Activated gamma-delta T cell treated with Interleukin-2 at 50 U/mL for 16 hours (primary cell): Measurements from ENCODE around the gene KLK7.

Experiments
- DNase-seq: peaks from one replicate; pipeline ENCODE4 v3.0.0-alpha.2; 2020

The KLK7 gene

GRCh38 chr19:50983625-50984292 lies at the start of gene KLK7:
TSS of gene KLK7 (minus strand) at chr19:50983917. CDS start at chr19:50982399, 1,518 bp downstream.
- no peak for DNase-seq

DNA sequence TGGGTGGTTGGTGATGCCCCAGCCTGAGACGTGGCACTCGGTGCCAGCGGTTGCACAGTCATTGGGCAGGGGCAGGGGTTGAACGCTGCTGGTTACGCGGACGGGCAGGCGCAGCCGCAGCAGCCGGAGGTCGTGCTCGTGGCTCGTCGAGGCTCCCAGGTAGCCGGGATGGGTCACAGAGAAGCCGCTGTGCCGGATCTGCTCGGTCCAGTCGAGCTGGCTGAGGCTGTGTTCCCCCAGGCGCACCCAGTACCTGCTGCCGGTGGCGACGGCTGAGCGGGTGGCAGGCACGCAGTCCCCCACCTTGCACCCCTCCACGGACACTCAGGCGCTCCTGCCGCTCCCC lies 48.1 kb upstream of the KLK7 start:
- DNase-seq: no peak

GRCh38 chr19:51031220-51031879 lies 47.6 kb upstream of the KLK7 start:
- no peak for DNase-seq

- DNase-seq: no peak
These were observed 46.9 kb upstream of the KLK7 start for GRCh38 chr19:51030631-51031030.

DNA sequence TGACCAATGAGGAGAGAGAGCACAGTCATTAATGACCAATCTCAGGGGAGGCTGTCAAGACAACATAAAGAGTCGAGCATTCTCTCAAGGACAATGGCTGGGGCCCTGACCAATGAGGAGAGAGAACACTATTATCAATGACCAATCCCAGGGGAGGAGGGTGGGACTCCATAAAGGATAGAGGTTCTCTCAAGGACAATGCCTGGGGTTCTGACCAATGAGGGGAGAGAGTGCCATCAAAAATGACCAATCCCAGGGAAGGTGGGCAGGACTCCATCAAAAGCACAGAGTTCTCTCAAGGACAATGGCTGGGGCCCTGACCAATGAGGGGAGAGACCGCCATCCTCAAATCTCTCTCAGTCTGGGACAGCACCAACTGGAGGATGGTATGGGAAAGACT lies 46.0 kb upstream of the KLK7 start:
- no peak for DNase-seq

- DNase-seq: no peak
These were observed 44.2 kb upstream of the KLK7 start for GRCh38 chr19:51027873-51028272.

DNA sequence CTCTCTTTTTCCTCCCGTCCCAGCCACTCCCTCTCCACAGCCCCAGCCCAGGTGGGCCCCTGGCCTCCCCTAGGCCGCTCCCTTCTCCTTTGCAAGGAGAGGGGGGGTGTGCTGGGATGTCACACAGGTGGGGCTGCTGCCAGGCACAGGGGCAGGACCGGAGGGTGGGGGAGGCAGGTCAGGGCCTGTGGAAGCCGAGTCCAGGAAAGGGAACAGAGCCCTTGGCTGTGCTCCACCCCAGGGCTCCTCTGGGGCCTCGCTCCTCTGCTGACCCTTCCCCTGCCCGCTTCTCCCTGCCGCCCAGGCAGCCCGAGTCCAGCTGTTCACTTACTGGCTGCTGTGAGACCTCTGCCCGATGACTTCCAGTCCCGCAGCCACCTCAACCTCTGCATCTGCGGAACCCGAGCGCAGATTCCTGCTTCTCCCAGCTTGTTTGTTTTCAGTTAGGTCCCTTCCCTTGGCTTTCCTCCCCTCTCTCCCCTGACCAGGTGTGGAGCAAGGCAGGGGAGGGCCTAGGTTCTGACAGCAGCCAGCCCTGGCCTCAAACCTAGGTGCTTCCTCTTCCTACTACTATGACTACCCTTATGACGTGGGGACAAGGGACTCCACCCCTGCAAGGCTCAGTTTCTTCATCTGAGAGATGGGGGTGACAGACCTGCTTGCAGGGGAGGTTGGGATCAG lies 43.5 kb upstream of the KLK7 start:
- DNase-seq: no peak

DNA sequence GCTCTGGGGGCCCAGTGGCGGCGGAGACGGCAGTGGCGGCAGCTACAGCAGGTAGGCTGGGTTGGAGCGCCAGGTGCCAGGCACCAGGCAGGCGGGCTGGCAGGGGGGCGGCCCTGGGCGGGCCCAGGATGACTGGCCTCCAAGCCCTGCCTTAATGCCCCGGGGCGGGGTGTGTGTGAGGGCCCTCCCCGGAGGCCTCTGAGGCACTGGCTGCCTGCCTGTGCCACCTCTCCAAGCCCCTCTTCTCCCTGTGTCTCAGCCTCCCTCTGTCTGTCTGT lies 42.8 kb upstream of the KLK7 start, which contains the start of gene KLK11:
Gene KLK11, minus strand, starts transcription at position 63 of the 278 bp plus-strand sequence. CDS start 985 bp downstream, outside the sequence.
- no peak for DNase-seq

DNA sequence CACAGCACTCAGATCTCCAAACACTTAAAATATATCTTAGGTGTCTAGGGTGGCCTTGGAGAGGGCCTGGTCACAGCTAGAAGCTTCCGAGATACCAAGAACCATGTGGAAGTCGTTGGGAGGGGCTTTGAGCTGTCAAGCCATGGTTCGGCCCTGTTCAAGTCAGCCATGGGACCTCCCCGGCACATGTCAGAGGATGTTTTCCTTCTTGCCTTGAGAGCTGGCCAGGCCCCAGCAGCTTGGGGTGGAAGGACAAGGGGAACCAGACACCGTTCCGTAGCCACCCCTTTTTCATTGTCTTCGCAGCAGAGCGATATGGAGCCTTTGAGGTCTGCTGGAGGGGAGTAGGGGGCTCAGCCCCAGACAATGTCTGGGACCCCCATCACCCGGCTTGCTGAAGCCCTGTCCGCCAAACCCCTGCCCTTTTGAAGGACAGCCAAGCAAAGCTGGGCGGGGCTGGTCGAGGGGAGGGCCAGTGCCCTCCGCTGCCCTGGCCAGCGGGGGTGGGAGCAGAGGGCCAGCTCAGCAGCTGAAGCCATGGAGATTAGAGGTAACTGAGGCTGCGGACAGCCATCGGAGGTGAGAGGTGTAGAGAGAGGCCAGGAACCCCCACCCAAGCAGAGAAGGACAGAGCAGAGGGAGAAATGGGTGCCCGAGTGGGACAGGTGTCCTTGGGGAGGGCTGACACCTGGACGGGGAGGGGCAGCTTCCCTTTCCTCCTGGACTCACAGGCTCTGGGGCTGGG lies 42.3 kb upstream of the KLK7 start:
- DNase-seq: no peak

DNA sequence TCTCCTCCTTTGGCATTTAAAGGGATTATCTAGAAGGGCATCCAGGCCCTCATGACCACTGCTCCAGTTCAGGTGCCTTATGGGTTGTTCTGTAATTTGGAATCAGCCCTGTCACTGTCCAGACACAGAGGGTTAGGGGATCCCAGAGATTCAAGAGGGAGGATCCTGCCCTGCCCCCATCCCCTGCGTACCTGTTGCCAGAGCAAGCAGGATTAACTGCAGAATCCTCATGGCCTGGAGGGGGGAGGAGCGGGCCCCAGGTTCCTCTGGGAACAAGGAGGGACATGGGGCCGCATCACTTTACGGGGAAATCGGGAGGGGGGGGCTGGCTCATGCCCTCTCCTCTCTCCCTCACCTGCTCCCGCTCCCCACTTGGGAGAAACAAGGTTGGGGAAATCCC lies 41.7 kb upstream of the KLK7 start:
- DNase-seq: no peak

DNA sequence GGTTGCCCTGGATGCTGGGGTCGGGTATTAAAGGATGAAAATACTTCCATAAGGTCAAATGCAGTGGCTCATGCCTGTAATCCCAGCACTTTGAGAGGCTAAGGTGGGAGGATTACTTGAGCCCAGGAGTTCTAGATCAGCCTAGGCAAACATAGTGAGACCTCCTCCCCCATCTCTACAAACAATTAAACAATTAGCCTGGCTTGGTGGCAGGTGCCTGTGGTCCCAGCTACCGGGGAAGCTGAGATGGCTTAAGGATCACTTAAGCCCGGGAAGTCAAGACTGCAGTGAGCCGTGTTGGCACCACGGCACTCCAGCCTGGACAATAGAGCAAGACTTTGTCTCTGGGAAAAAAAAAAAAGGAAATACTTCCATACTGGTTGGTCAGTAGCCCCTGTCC lies 41.2 kb upstream of the KLK7 start:
- no peak for DNase-seq

GRCh38 chr19:51023946-51024345 lies 40.2 kb upstream of the KLK7 start:
- DNase-seq: no peak

DNA sequence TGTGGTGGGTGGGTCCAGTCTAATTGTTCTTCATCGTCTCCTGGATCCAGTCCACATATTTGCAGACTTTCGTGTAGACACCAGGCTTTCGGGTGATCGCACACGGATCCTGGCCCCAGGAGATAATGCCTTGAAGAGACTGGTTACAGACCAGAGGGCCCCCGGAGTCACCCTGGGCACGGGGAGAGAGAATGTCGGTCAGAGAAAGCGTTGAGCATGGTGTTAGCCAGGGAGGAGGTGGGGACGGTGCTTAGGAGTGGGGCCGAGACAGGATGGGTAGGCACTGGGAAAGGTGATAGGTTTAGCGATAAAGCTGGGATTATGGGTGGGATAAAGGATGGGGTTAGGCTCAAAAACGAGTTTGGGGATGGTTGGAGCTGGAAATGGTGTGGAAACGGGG lies 38.8 kb upstream of the KLK7 start:
- no peak for DNase-seq

- DNase-seq: no peak
These were observed 37.4 kb upstream of the KLK7 start for GRCh38 chr19:51020988-51021651.

DNA sequence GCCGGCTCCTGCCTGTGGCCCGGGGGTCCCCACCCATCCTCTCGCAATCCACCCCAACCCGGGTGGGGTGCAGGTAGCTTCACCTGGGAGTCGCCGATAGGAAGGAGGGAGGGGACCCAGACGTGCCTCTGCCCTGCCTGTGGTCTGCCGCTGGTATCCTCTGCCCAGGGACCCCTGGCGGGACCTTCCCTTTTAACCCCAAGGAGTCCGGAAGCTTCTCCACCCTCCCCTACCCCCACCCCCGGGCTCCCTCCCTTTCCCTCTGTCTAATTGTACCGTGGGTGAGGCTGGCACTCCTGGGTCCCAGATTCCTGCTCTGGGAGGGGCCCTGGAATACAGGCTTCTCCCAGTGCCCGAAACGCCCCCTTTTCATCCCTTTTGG lies 35.8 kb upstream of the KLK7 start, which contains the start of gene KLK10:
Gene KLK10, minus strand, starts transcription at position 166 of the 382 bp plus-strand sequence. CDS start 579 bp downstream, outside the sequence.
- no peak for DNase-seq

GRCh38 chr19:51018745-51019543 lies 35.2 kb upstream of the KLK7 start:
- no peak for DNase-seq

GRCh38 chr19:51016798-51017683 lies 33.3 kb upstream of the KLK7 start:
- peak; percentile 42 for DNase-seq

- DNase-seq: no peak
These were observed 32.1 kb upstream of the KLK7 start for GRCh38 chr19:51015691-51016267.

- no peak for DNase-seq
These were observed 30.5 kb upstream of the KLK7 start for GRCh38 chr19:51014242-51014641.

- no peak for DNase-seq
These were observed 29.0 kb upstream of the KLK7 start for GRCh38 chr19:51012661-51013190.
